ENCODE measurements around the gene CCDC14.
"Not testable (repeated sequence)": the region's sequence is repeated elsewhere in the genome, so short reads cannot be mapped to it uniquely, and the experiment has no call there.

The CCDC14 gene

GRCh38 chr3:123986427-123986826, 25.4 kb upstream of the CCDC14 start:
- H3K4me3 ChIP-seq (ENCODE audit: low read depth, low read length), result no peak overlapping the region
- TF ChIP-seq CTCF (conservative IDR thresholded peaks at IDR 0.05; ENCODE audit: low read depth, low read length), result no peak
- no peak for DNase-seq (ENCODE audit: low read depth)

GRCh38 chr3:123984957-123985356, 23.9 kb upstream of the CCDC14 start:
- no peak for TF ChIP-seq CTCF (conservative IDR thresholded peaks at IDR 0.05; ENCODE audit: low read depth, low read length)
- no peak for DNase-seq (ENCODE audit: low read depth)
- no peak overlapping the region for H3K4me3 ChIP-seq (ENCODE audit: low read depth, low read length)

GRCh38 chr3:123984350-123984749, 23.3 kb upstream of the CCDC14 start:
- H3K4me3 ChIP-seq (ENCODE audit: low read depth, low read length), result no peak overlapping the region
- no peak for DNase-seq (ENCODE audit: low read depth)
- no peak for TF ChIP-seq CTCF (conservative IDR thresholded peaks at IDR 0.05; ENCODE audit: low read depth, low read length)

GRCh38 chr3:123981317-123981716, 20.3 kb upstream of the CCDC14 start:
- not testable (repeated sequence) for H3K4me3 ChIP-seq (ENCODE audit: low read depth, low read length); DNase-seq (ENCODE audit: low read depth)

GRCh38 chr3:123980539-123980938, 19.5 kb upstream of the CCDC14 start:
- DNase-seq (ENCODE audit: low read depth), result no peak
- no peak for TF ChIP-seq CTCF (conservative IDR thresholded peaks at IDR 0.05; ENCODE audit: low read depth, low read length)
- no peak overlapping the region for H3K4me3 ChIP-seq (ENCODE audit: low read depth, low read length)

- peak; percentile 15 for DNase-seq (ENCODE audit: low read depth)
- H3K4me3 ChIP-seq (ENCODE audit: low read depth, low read length), result peak overlapping the region; percentile 46
- TF ChIP-seq CTCF (conservative IDR thresholded peaks at IDR 0.05; ENCODE audit: low read depth, low read length), result peak; percentile 65
Observed at GRCh38 chr3:123979525-123980501, 18.8 kb upstream of the CCDC14 start.

- not testable (repeated sequence) for H3K4me3 ChIP-seq (ENCODE audit: low read depth, low read length)
Observed at GRCh38 chr3:123976904-123977303, 15.9 kb upstream of the CCDC14 start.

GRCh38 chr3:123976181-123976898, 15.3 kb upstream of the CCDC14 start:
- not testable (repeated sequence) for DNase-seq (ENCODE audit: low read depth); H3K4me3 ChIP-seq (ENCODE audit: low read depth, low read length)

More at GRCh38 chr3:123976904-123977303, 15.9 kb upstream of the CCDC14 start:
- not testable (repeated sequence) for DNase-seq (ENCODE audit: low read depth)

GRCh38 chr3:123975030-123975429, 14.0 kb upstream of the CCDC14 start:
- not testable (repeated sequence) for H3K4me3 ChIP-seq (ENCODE audit: low read depth, low read length); DNase-seq (ENCODE audit: low read depth)

Data from choroid plexus epithelial cell (primary cell).